Liver (tissue), 3 donors: ENCODE results near the gene ARMH1.

Source experiments
- CTCF ChIP-seq: fragments of 150-350 bp; IDR thresholded peaks from 2 replicates; pipeline ENCODE4 v1.5.1; 2017; ENCODE audit warnings: improper control_type of control experiment, low read depth, low read length; ENCODE audit not compliant: missing input control
- EGR1 ChIP-seq, 2 donors: IDR thresholded peaks; 2 replicates each; pipeline ENCODE4 v1.6.1; 2016 to 2018; ENCODE audit warnings: antibody characterized with exemption in 2 of 2, low read depth in 2 of 2
- FOXA1 ChIP-seq: IDR thresholded peaks from 2 replicates; pipeline ENCODE4 v1.6.1; 2016; ENCODE audit warnings: antibody characterized with exemption
- GABPA ChIP-seq, 2 donors: IDR thresholded peaks in 1 of 2; conservative IDR thresholded peaks in 1 of 2; 2 replicates each; pipeline ENCODE4 v1.6.1; 2016; ENCODE audit warnings: antibody characterized with exemption in 2 of 2, mild to moderate bottlenecking in 1 of 2, moderate library complexity in 1 of 2
- HNF4G ChIP-seq: IDR thresholded peaks from 2 replicates; pipeline ENCODE4 v1.6.1; 2016; ENCODE audit warnings: antibody characterized with exemption
- JUND ChIP-seq, 2 donors: IDR thresholded peaks; 2 replicates each; pipeline ENCODE4 v1.6.1; 2016; ENCODE audit warnings: antibody characterized with exemption in 2 of 2
- MAX ChIP-seq: IDR thresholded peaks from 2 replicates; pipeline ENCODE4 v1.6.1; 2016; ENCODE audit warnings: antibody characterized with exemption
- RAD21 ChIP-seq, 2 donors: IDR thresholded peaks; 2 replicates each; pipeline ENCODE4 v1.6.1; 2016; ENCODE audit warnings: antibody characterized with exemption in 2 of 2, mild to moderate bottlenecking in 2 of 2
- SP1 ChIP-seq: IDR thresholded peaks from 2 replicates; pipeline ENCODE4 v1.6.1; 2018; ENCODE audit warnings: antibody characterized with exemption, mild to moderate bottlenecking
- TAF1 ChIP-seq: conservative IDR thresholded peaks from 2 replicates; pipeline ENCODE4 v1.6.1; 2016; ENCODE audit warnings: antibody characterized with exemption, mild to moderate bottlenecking
- YY1 ChIP-seq: IDR thresholded peaks from 2 replicates; pipeline ENCODE4 v1.6.1; 2016; ENCODE audit warnings: antibody characterized with exemption, mild to moderate bottlenecking
- TF ChIP-seq, protein P1 (sequence below): IDR thresholded peaks from 2 replicates; pipeline ENCODE4 v1.6.1; 2016; ENCODE audit warnings: antibody characterized with exemption, mild to moderate bottlenecking
- TF ChIP-seq, protein P2 (sequence below): IDR thresholded peaks from 2 replicates; pipeline ENCODE4 v1.6.1; 2016; ENCODE audit warnings: antibody characterized with exemption
- TF ChIP-seq, protein P3 (sequence below): IDR thresholded peaks from 2 replicates; pipeline ENCODE4 v1.6.1; 2016; ENCODE audit warnings: antibody characterized with exemption
- donor health status: healthy.
- donor health status: healthy.

DNA sequence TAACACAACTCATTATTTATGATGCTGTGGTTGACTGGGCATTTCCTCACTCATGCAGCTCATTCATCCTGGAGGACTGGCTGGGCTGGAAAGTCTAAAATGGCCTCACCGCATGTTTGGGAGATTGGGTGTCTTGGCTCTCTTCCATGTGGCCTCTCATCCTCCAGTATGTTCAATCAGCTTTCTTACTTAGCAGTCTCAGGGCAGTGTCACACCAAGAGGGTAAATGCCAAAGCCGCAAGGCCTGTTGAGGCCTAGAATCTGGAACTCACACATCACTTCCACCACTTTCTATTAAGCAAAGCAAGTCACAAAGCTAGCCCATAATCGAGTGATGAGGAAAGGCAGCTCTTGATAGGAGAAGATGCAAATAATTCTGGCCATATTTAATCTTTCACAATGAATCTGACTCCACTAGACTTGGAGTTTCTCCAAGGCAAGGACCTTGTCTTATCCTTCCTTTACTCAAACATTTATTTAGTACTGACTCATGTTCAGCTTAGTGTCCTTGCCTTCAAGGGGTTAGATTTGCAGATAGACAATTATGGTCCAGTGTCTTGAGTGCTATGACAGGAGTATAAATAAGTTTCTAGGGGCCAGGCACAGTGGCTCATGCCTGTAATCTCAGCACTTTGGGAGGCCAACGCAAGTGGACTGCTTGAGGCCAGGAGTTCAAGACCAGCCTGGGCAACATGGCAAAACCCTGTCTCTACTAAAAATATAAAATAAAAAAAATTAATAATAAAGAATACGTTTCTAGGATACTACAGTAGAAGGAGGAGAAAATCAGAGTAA, 45.4 kb upstream of the ARMH1 start:
- TF ChIP-seq MAX, result no peak
- no peak for TF ChIP-seq TAF1
- no peak for TF ChIP-seq YY1
- TF ChIP-seq CTCF, result no peak
- no peak for TF ChIP-seq GABPA (IDR thresholded peaks at IDR 0.05 in 1 of 2, conservative IDR thresholded peaks at IDR 0.05 in 1 of 2)
- TF ChIP-seq RAD21 (IDR thresholded peaks at IDR 0.05), result no peak
- TF ChIP-seq, protein P1, sequence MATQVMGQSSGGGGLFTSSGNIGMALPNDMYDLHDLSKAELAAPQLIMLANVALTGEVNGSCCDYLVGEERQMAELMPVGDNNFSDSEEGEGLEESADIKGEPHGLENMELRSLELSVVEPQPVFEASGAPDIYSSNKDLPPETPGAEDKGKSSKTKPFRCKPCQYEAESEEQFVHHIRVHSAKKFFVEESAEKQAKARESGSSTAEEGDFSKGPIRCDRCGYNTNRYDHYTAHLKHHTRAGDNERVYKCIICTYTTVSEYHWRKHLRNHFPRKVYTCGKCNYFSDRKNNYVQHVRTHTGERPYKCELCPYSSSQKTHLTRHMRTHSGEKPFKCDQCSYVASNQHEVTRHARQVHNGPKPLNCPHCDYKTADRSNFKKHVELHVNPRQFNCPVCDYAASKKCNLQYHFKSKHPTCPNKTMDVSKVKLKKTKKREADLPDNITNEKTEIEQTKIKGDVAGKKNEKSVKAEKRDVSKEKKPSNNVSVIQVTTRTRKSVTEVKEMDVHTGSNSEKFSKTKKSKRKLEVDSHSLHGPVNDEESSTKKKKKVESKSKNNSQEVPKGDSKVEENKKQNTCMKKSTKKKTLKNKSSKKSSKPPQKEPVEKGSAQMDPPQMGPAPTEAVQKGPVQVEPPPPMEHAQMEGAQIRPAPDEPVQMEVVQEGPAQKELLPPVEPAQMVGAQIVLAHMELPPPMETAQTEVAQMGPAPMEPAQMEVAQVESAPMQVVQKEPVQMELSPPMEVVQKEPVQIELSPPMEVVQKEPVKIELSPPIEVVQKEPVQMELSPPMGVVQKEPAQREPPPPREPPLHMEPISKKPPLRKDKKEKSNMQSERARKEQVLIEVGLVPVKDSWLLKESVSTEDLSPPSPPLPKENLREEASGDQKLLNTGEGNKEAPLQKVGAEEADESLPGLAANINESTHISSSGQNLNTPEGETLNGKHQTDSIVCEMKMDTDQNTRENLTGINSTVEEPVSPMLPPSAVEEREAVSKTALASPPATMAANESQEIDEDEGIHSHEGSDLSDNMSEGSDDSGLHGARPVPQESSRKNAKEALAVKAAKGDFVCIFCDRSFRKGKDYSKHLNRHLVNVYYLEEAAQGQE, result no peak
- TF ChIP-seq, protein P2, sequence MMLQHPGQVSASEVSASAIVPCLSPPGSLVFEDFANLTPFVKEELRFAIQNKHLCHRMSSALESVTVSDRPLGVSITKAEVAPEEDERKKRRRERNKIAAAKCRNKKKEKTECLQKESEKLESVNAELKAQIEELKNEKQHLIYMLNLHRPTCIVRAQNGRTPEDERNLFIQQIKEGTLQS, result no peak
- TF ChIP-seq, protein P3, sequence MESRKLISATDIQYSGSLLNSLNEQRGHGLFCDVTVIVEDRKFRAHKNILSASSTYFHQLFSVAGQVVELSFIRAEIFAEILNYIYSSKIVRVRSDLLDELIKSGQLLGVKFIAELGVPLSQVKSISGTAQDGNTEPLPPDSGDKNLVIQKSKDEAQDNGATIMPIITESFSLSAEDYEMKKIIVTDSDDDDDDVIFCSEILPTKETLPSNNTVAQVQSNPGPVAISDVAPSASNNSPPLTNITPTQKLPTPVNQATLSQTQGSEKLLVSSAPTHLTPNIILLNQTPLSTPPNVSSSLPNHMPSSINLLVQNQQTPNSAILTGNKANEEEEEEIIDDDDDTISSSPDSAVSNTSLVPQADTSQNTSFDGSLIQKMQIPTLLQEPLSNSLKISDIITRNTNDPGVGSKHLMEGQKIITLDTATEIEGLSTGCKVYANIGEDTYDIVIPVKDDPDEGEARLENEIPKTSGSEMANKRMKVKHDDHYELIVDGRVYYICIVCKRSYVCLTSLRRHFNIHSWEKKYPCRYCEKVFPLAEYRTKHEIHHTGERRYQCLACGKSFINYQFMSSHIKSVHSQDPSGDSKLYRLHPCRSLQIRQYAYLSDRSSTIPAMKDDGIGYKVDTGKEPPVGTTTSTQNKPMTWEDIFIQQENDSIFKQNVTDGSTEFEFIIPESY, result no peak
- TF ChIP-seq FOXA1, result no peak
- TF ChIP-seq SP1, result no peak
- TF ChIP-seq JUND (IDR thresholded peaks at IDR 0.05), result no peak
- TF ChIP-seq EGR1 (IDR thresholded peaks at IDR 0.05; ENCODE audit: low read depth in 2 of 2), result no peak
- TF ChIP-seq HNF4G, result no peak
